ENCODE data around the gene CLASP1. TPM values are rescaled to one million over a fixed set of nuclear protein-coding genes. Genes with fewer than 3 reads are reported as not detected.

The CLASP1 gene
- total RNA-seq, 2 donors from 2014 or later = 95.1 to 121 TPM

GRCh38 chr2:121475811-121476571, 173.3 kb downstream of the CLASP1 start:
- Mint-ChIP-seq H3K27me3 (ENCODE audit: low read depth) (no peaks in the 10 kb centered on the region), H3K27ac (peak overlapping the region; percentile 29), H3K36me3 (ENCODE audit: insufficient read depth in 2 of 2) (peaks cover 0 to 7% of the 10 kb centered on the region in 2 donors), H3K9me3 (no peaks in the 10 kb centered on the region), H3K4me3 (no peak overlapping the region), H3K4me1 (ENCODE audit: low read depth) (peaks cover 22% of the 10 kb centered on the region)
- ATAC-seq (replicated peaks in 1 of 2) = peak in 1 of 2 donors; percentile 28
- no peak for DNase-seq

GRCh38 chr2:121473512-121473911, 175.8 kb downstream of the CLASP1 start:
- Mint-ChIP-seq H3K4me1 (ENCODE audit: low read depth) (peaks cover 18% of the 10 kb centered on the region), H3K27ac (peak overlapping the region; percentile 91), H3K4me3 (no peak overlapping the region), H3K27me3 (ENCODE audit: low read depth) (no peaks in the 10 kb centered on the region), H3K9me3 (no peaks in the 10 kb centered on the region), H3K36me3 (ENCODE audit: insufficient read depth in 2 of 2) (peaks cover 6 to 20% of the 10 kb centered on the region in 2 donors)
- no peak for ATAC-seq (replicated peaks in 1 of 2)
- DNase-seq = no peak

GRCh38 chr2:121472470-121472993, 176.7 kb downstream of the CLASP1 start:
- no peak for ATAC-seq (replicated peaks in 1 of 2)
- Mint-ChIP-seq H3K36me3 (ENCODE audit: insufficient read depth in 2 of 2) (peaks cover 12 to 29% of the 10 kb centered on the region in 2 donors), H3K9me3 (peaks cover 0 to 1% of the 10 kb centered on the region in 2 donors), H3K27me3 (ENCODE audit: low read depth) (no peaks in the 10 kb centered on the region), H3K4me1 (ENCODE audit: low read depth) (peaks cover 18% of the 10 kb centered on the region), H3K4me3 (peak overlapping the region in 1 of 2 donors; percentile 29), H3K27ac (peak overlapping the region; percentile 50)
- DNase-seq = no peak

- no peak for ATAC-seq (replicated peaks in 1 of 2)
- H3K27me3 Mint-ChIP-seq (ENCODE audit: low read depth) = no peaks in the 10 kb centered on the region
- peaks cover 0 to 1% of the 10 kb centered on the region in 2 donors for H3K9me3 Mint-ChIP-seq
- H3K27ac Mint-ChIP-seq = peak overlapping the region; percentile 26
- no peak overlapping the region for H3K4me3 Mint-ChIP-seq
- H3K36me3 Mint-ChIP-seq (ENCODE audit: insufficient read depth in 2 of 2) = peaks cover 12 to 33% of the 10 kb centered on the region in 2 donors
- no peak for DNase-seq
- peaks cover 16% of the 10 kb centered on the region for H3K4me1 Mint-ChIP-seq (ENCODE audit: low read depth)
Measured at GRCh38 chr2:121471532-121472469, 177.5 kb downstream of the CLASP1 start.

- DNase-seq (no peak), ATAC-seq (replicated peaks in 1 of 2) (no peak)
- H3K27ac Mint-ChIP-seq = no peak overlapping the region
- peaks cover 12 to 35% of the 10 kb centered on the region in 2 donors for H3K36me3 Mint-ChIP-seq (ENCODE audit: insufficient read depth in 2 of 2)
- no peak overlapping the region for H3K4me3 Mint-ChIP-seq
- peaks cover 7% of the 10 kb centered on the region for H3K4me1 Mint-ChIP-seq (ENCODE audit: low read depth)
- H3K9me3 Mint-ChIP-seq = peaks cover 0 to 1% of the 10 kb centered on the region in 2 donors
- no peaks in the 10 kb centered on the region for H3K27me3 Mint-ChIP-seq (ENCODE audit: low read depth)
Measured at GRCh38 chr2:121470917-121471316, 178.3 kb downstream of the CLASP1 start.

- H3K4me1 Mint-ChIP-seq (ENCODE audit: low read depth) = peaks cover 3% of the 10 kb centered on the region
- H3K27ac Mint-ChIP-seq = no peak overlapping the region
- peaks cover 0 to 1% of the 10 kb centered on the region in 2 donors for H3K9me3 Mint-ChIP-seq
- no peaks in the 10 kb centered on the region for H3K27me3 Mint-ChIP-seq (ENCODE audit: low read depth)
- H3K36me3 Mint-ChIP-seq (ENCODE audit: insufficient read depth in 2 of 2) = peaks cover 12 to 35% of the 10 kb centered on the region in 2 donors
- H3K4me3 Mint-ChIP-seq = no peak overlapping the region
- DNase-seq (no peak), ATAC-seq (replicated peaks in 1 of 2) (no peak)
Measured at GRCh38 chr2:121469356-121469755, 179.9 kb downstream of the CLASP1 start.

- H3K27ac Mint-ChIP-seq = no peak overlapping the region
- DNase-seq (no peak), ATAC-seq (replicated peaks in 1 of 2) (no peak)
- H3K4me3 Mint-ChIP-seq = no peak overlapping the region
- H3K4me1 Mint-ChIP-seq (ENCODE audit: low read depth) = no peaks in the 10 kb centered on the region
- H3K36me3 Mint-ChIP-seq (ENCODE audit: insufficient read depth in 2 of 2) = peaks cover 12 to 35% of the 10 kb centered on the region in 2 donors
- H3K27me3 Mint-ChIP-seq (ENCODE audit: low read depth) = no peaks in the 10 kb centered on the region
- peaks cover 0 to 1% of the 10 kb centered on the region in 2 donors for H3K9me3 Mint-ChIP-seq
Measured at GRCh38 chr2:121468936-121469335, 180.3 kb downstream of the CLASP1 start.

GRCh38 chr2:121459291-121459690, 190.0 kb downstream of the CLASP1 start:
- DNase-seq (no peak), ATAC-seq (replicated peaks in 1 of 2) (no peak)
- Mint-ChIP-seq H3K9me3 (no peaks in the 10 kb centered on the region), H3K4me1 (ENCODE audit: low read depth) (no peaks in the 10 kb centered on the region), H3K27ac (no peak overlapping the region), H3K4me3 (no peak overlapping the region), H3K27me3 (ENCODE audit: low read depth) (no peaks in the 10 kb centered on the region), H3K36me3 (ENCODE audit: insufficient read depth in 2 of 2) (peaks cover 5 to 11% of the 10 kb centered on the region in 2 donors)

GRCh38 chr2:121456325-121456724, 192.9 kb downstream of the CLASP1 start:
- H3K4me1 Mint-ChIP-seq (ENCODE audit: low read depth) = no peaks in the 10 kb centered on the region

GRCh38 chr2:121455446-121455845, 193.8 kb downstream of the CLASP1 start:
- Mint-ChIP-seq H3K27me3 (ENCODE audit: low read depth) (no peaks in the 10 kb centered on the region), H3K4me1 (ENCODE audit: low read depth) (no peaks in the 10 kb centered on the region), H3K4me3 (no peak overlapping the region), H3K36me3 (ENCODE audit: insufficient read depth in 2 of 2) (peaks cover 8 to 12% of the 10 kb centered on the region in 2 donors), H3K27ac (no peak overlapping the region), H3K9me3 (no peaks in the 10 kb centered on the region)
- no peak for DNase-seq
- no peak for ATAC-seq (replicated peaks in 1 of 2)

More at GRCh38 chr2:121456325-121456724, 192.9 kb downstream of the CLASP1 start:
- Mint-ChIP-seq H3K9me3 (no peaks in the 10 kb centered on the region), H3K27ac (no peak overlapping the region), H3K27me3 (ENCODE audit: low read depth) (no peaks in the 10 kb centered on the region), H3K36me3 (ENCODE audit: insufficient read depth in 2 of 2) (peaks cover 7 to 10% of the 10 kb centered on the region in 2 donors), H3K4me3 (no peak overlapping the region)
- ATAC-seq (replicated peaks in 1 of 2) (no peak), DNase-seq (no peak)

GRCh38 chr2:121454549-121455090, 194.6 kb downstream of the CLASP1 start:
- no peak for ATAC-seq (replicated peaks in 1 of 2)
- Mint-ChIP-seq H3K4me1 (ENCODE audit: low read depth) (no peaks in the 10 kb centered on the region), H3K36me3 (ENCODE audit: insufficient read depth in 2 of 2) (peaks cover 7 to 16% of the 10 kb centered on the region in 2 donors), H3K9me3 (no peaks in the 10 kb centered on the region), H3K4me3 (no peak overlapping the region), H3K27ac (no peak overlapping the region), H3K27me3 (ENCODE audit: low read depth) (no peaks in the 10 kb centered on the region)
- DNase-seq = no peak

GRCh38 chr2:121451398-121451797, 197.9 kb downstream of the CLASP1 start:
- Mint-ChIP-seq H3K4me1 (ENCODE audit: low read depth) (no peaks in the 10 kb centered on the region), H3K4me3 (no peak overlapping the region), H3K9me3 (no peaks in the 10 kb centered on the region), H3K27ac (no peak overlapping the region), H3K27me3 (ENCODE audit: low read depth) (no peaks in the 10 kb centered on the region), H3K36me3 (ENCODE audit: insufficient read depth in 2 of 2) (peaks cover 16 to 38% of the 10 kb centered on the region in 2 donors)
- no peak for ATAC-seq (replicated peaks in 1 of 2)
- no peak for DNase-seq

Measured in activated T-cell treated with anti-CD3 and anti-CD28 coated beads, Interleukin-2, amount 50 U/mL, for 72 hours (primary cell).